Keratinocyte (primary cell): Measurements from ENCODE around the gene TENM4. TPM values are rescaled to one million over a fixed set of nuclear protein-coding genes. Genes with fewer than 3 reads are reported as not detected.

Source experiments
- DNase-seq: peaks from one replicate; pipeline ENCODE4 v3.0.0-alpha.2; 2011; ENCODE audit warnings: low read depth, missing footprints, low spot score
- FAIRE-seq: peaks from 2 replicates; lab custom pipeline; 2011; peaks lifted over from hg19 to GRCh38; lab: Jason Lieb, UNC
- H2AFZ ChIP-seq: 2 replicates; pipeline ENCODE4 v1.6.0; 2012; ENCODE audit warnings: low read length, control low read depth, inconsistent platforms; ENCODE audit not compliant: control insufficient read depth
- H3K27ac ChIP-seq: 2 replicates; pipeline ENCODE4 v1.5.1; 2011; ENCODE audit warnings: low read length; ENCODE audit not compliant: control insufficient read depth, insufficient read depth
- H3K27me3 ChIP-seq: 3 replicates; pipeline ENCODE4 v1.6.0; 2011; ENCODE audit warnings: low read length; ENCODE audit not compliant: control insufficient read depth, insufficient read depth; ENCODE audit errors: extremely low read depth
- H3K36me3 ChIP-seq, 2 experiments: 2 replicates in 1 of 2; 3 replicates in 1 of 2; pipeline ENCODE4 v1.5.1; 2011; ENCODE audit warnings: low read length in 2 of 2, mild to moderate bottlenecking in 1 of 2; ENCODE audit not compliant: control insufficient read depth in 2 of 2, insufficient read depth in 2 of 2; ENCODE audit errors: extremely low read depth in 1 of 2
- H3K4me1 ChIP-seq: 3 replicates; pipeline ENCODE4 v1.5.1; 2011; ENCODE audit warnings: low read length; ENCODE audit not compliant: control insufficient read depth, insufficient read depth; ENCODE audit errors: extremely low read depth
- H3K4me2 ChIP-seq: 3 replicates; pipeline ENCODE4 v1.6.0; 2011; ENCODE audit warnings: low read depth, low read length; ENCODE audit not compliant: control insufficient read depth, insufficient read depth; ENCODE audit errors: extremely low read depth
- H3K4me3 ChIP-seq, 3 experiments: fragments of 200-600 bp in 1 of 3; sonication (generic) in 1 of 3; 2 replicates in 2 of 3; 3 replicates in 1 of 3; pipeline ENCODE4 v1.5.1; 2011 to 2016; ENCODE audit warnings: low read length in 3 of 3, mild to moderate bottlenecking in 3 of 3, control low read depth in 2 of 3, inconsistent platforms in 1 of 3, low read depth in 1 of 3, mixed read lengths in 1 of 3, mixed run types in 1 of 3, moderate library complexity in 1 of 3; ENCODE audit not compliant: control insufficient read depth in 2 of 3, insufficient read depth in 2 of 3; ENCODE audit errors: extremely low read depth in 1 of 3
- H3K79me2 ChIP-seq: 2 replicates; pipeline ENCODE4 v1.6.0; 2012; ENCODE audit warnings: low read length; ENCODE audit not compliant: control insufficient read depth, insufficient read depth
- H3K9ac ChIP-seq: 3 replicates; pipeline ENCODE4 v1.6.0; 2011; ENCODE audit warnings: low read length; ENCODE audit not compliant: control insufficient read depth, insufficient read depth; ENCODE audit errors: extremely low read depth
- H3K9me1 ChIP-seq: 3 replicates; pipeline ENCODE4 v1.6.0; 2011; ENCODE audit warnings: low read length; ENCODE audit not compliant: control insufficient read depth, insufficient read depth; ENCODE audit errors: extremely low read depth
- H3K9me3 ChIP-seq: 2 replicates; pipeline ENCODE4 v1.5.1; 2012; ENCODE audit warnings: low read depth, low read length; ENCODE audit not compliant: control insufficient read depth
- H4K20me1 ChIP-seq: 3 replicates; pipeline ENCODE4 v1.6.0; 2011; ENCODE audit warnings: low read length; ENCODE audit not compliant: control insufficient read depth, insufficient read depth; ENCODE audit errors: extremely low read depth
- EZH2 ChIP-seq: IDR thresholded peaks from one replicate; pipeline ENCODE4 v1.6.1; 2012; ENCODE audit warnings: inconsistent platforms, mild to moderate bottlenecking, low read length, moderate library complexity
- dilution Hi-C: fragments of 300-500 bp; cut with MboI; formaldehyde crosslinking; loops from one replicate; pipeline ENCODE4 v1.7.0; 2020; ENCODE audit warnings: low sequenced_read_pairs; ENCODE audit not compliant: extremely low pct_ligation_motif_present
- polyA plus RNA-seq, 5 experiments: library from polyadenylated mRNA; depleted of rRNA in 3 of 5; stranded (reverse) in 3 of 5; stranded (forward) in 1 of 5; unstranded in 1 of 5; fragments of >200 nt; gene quantifications; 1 replicate in 1 of 5; 2 replicates in 3 of 5; 3 replicates in 1 of 5; pipeline versions ENCODE4 v1.2.1 to v1.2.3, GENCODE V29; 2011 to 2012; ENCODE audit warnings: missing spikeins in 2 of 5, low read depth in 1 of 5, low replicate concordance in 1 of 5
- TF ChIP-seq, protein P1 (sequence below), 3 experiments: IDR thresholded peaks in 1 of 3; conservative IDR thresholded peaks in 1 of 3; optimal IDR thresholded peaks in 1 of 3; 2 replicates in 2 of 3; 3 replicates in 1 of 3; pipeline versions ENCODE3 to v1.5.1; 2011; ENCODE audit warnings: low read length in 3 of 3, mild to moderate bottlenecking in 3 of 3, moderate library complexity in 2 of 3, control low read depth in 1 of 3, inconsistent platforms in 1 of 3; ENCODE audit not compliant: insufficient read depth in 2 of 3; ENCODE audit errors: extremely low read depth in 1 of 3

Gene TENM4
- polyA plus RNA-seq, 1 donor (not counting 4 experiments of a cell fraction or from before 2014, with no cell fraction given) = 3.5 TPM

- H4K20me1 ChIP-seq = no peaks in the 10 kb centered on the region
- H3K9ac ChIP-seq = no peak overlapping the region
- DNase-seq (no peak), FAIRE-seq (no peak)
- no peaks in the 10 kb centered on the region for H3K9me3 ChIP-seq
- no peak overlapping the region for H2AFZ ChIP-seq
- no peak for TF ChIP-seq EZH2
- TF ChIP-seq, protein P1, sequence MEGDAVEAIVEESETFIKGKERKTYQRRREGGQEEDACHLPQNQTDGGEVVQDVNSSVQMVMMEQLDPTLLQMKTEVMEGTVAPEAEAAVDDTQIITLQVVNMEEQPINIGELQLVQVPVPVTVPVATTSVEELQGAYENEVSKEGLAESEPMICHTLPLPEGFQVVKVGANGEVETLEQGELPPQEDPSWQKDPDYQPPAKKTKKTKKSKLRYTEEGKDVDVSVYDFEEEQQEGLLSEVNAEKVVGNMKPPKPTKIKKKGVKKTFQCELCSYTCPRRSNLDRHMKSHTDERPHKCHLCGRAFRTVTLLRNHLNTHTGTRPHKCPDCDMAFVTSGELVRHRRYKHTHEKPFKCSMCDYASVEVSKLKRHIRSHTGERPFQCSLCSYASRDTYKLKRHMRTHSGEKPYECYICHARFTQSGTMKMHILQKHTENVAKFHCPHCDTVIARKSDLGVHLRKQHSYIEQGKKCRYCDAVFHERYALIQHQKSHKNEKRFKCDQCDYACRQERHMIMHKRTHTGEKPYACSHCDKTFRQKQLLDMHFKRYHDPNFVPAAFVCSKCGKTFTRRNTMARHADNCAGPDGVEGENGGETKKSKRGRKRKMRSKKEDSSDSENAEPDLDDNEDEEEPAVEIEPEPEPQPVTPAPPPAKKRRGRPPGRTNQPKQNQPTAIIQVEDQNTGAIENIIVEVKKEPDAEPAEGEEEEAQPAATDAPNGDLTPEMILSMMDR (optimal IDR thresholded peaks at IDR 0.05 in 1 of 3, IDR thresholded peaks at IDR 0.05 in 1 of 3, conservative IDR thresholded peaks at IDR 0.05 in 1 of 3; ENCODE audit: extremely low read depth in 1 of 3, insufficient read depth in 2 of 3, low read length in 3 of 3) = no peak
- H3K4me2 ChIP-seq = no peak overlapping the region
- H3K36me3 ChIP-seq = no peaks in the 10 kb centered on the region
- no peaks in the 10 kb centered on the region for H3K9me1 ChIP-seq
- peaks cover 5% of the 10 kb centered on the region for H3K4me1 ChIP-seq
- no peak overlapping the region for H3K4me3 ChIP-seq
- H3K27me3 ChIP-seq = no peaks in the 10 kb centered on the region
- no peaks in the 10 kb centered on the region for H3K79me2 ChIP-seq
- dilution Hi-C loops = no loop called here
- no peak overlapping the region for H3K27ac ChIP-seq
Measured at GRCh38 chr11:78822931-78823423, 617.9 kb downstream of the TENM4 start.

GRCh38 chr11:78821371-78822306 lies 619.2 kb downstream of the TENM4 start:
- H3K27ac ChIP-seq = no peak overlapping the region
- H3K9me3 ChIP-seq = no peaks in the 10 kb centered on the region
- H3K9me1 ChIP-seq = no peaks in the 10 kb centered on the region
- no peak overlapping the region for H3K4me3 ChIP-seq
- H3K36me3 ChIP-seq = no peaks in the 10 kb centered on the region
- DNase-seq (no peak), FAIRE-seq (no peak)
- TF ChIP-seq, protein P1 (optimal IDR thresholded peaks at IDR 0.05 in 1 of 3, IDR thresholded peaks at IDR 0.05 in 1 of 3, conservative IDR thresholded peaks at IDR 0.05 in 1 of 3; ENCODE audit: extremely low read depth in 1 of 3, insufficient read depth in 2 of 3, low read length in 3 of 3) = no peak
- TF ChIP-seq EZH2 = no peak
- H3K4me2 ChIP-seq = no peak overlapping the region
- H3K79me2 ChIP-seq = no peaks in the 10 kb centered on the region
- no peaks in the 10 kb centered on the region for H4K20me1 ChIP-seq
- dilution Hi-C loops = no loop called here
- H3K4me1 ChIP-seq = peaks cover 5% of the 10 kb centered on the region
- no peak overlapping the region for H2AFZ ChIP-seq
- H3K27me3 ChIP-seq = no peaks in the 10 kb centered on the region
- H3K9ac ChIP-seq = no peak overlapping the region
